IMR-90 (cell line): ENCODE results near the gene RHBDF1.
"Not testable (repeated sequence)": the region's sequence is repeated elsewhere in the genome, so short reads cannot be mapped to it uniquely, and the experiment has no call there.

Experiments
- BHLHE40 ChIP-seq: fragments of 150-350 bp; IDR thresholded peaks from 2 replicates; pipeline ENCODE4 v1.6.1; 2016; ENCODE audit warnings: mild to moderate bottlenecking, low read depth, low read length
- CEBPB ChIP-seq: IDR thresholded peaks from 2 replicates; pipeline ENCODE4 v1.6.1; 2012; ENCODE audit warnings: low read depth, low read length, improper control_type of control experiment
- CTCF ChIP-seq: conservative IDR thresholded peaks from 2 replicates; pipeline ENCODE4 v1.5.1; 2012; ENCODE audit warnings: mild to moderate bottlenecking, low read depth, low read length, improper control_type of control experiment
- FOS ChIP-seq: fragments of 150-350 bp; IDR thresholded peaks from 2 replicates; pipeline ENCODE4 v1.6.1; 2016; ENCODE audit warnings: low read depth, low read length
- MAFK ChIP-seq: IDR thresholded peaks from 2 replicates; pipeline ENCODE4 v1.6.1; 2012; ENCODE audit warnings: low read depth, low read length, improper control_type of control experiment
- POLR2A ChIP-seq: IDR thresholded peaks from 2 replicates; pipeline ENCODE4 v1.6.1; 2012; ENCODE audit warnings: mild to moderate bottlenecking, low read depth, low read length
- RAD21 ChIP-seq: IDR thresholded peaks from 2 replicates; pipeline ENCODE4 v1.6.1; 2012; ENCODE audit warnings: low read length, improper control_type of control experiment
- RCOR1 ChIP-seq: IDR thresholded peaks from 2 replicates; pipeline ENCODE4 v1.6.1; 2012; ENCODE audit warnings: mild to moderate bottlenecking, low read length, improper control_type of control experiment; ENCODE audit not compliant: insufficient replicate concordance
- RFX5 ChIP-seq: IDR thresholded peaks from 2 replicates; pipeline ENCODE4 v1.8.0; 2012; ENCODE audit warnings: low read depth, mild to moderate bottlenecking, low read length, moderate library complexity
- SMC3 ChIP-seq: fragments of 150-350 bp; IDR thresholded peaks from 2 replicates; pipeline ENCODE4 v1.6.1; 2016; ENCODE audit warnings: low read depth, mild to moderate bottlenecking, antibody characterized with exemption, low read length, moderate library complexity
- USF2 ChIP-seq: fragments of 150-350 bp; IDR thresholded peaks from 2 replicates; pipeline ENCODE4 v1.6.1; 2017; ENCODE audit warnings: mild to moderate bottlenecking, antibody characterized with exemption, low read length, low read depth

GRCh38 chr16:10772-11171, 61.7 kb downstream of the RHBDF1 start:
- TF ChIP-seq RAD21 (peak; percentile 17; the same call in 1 of the 2 replicates), CTCF (peak; percentile 40)
- TF ChIP-seq POLR2A, BHLHE40, CEBPB, FOS, MAFK, SMC3, RCOR1, USF2, RFX5: not testable (repeated sequence)
